GM12878 (cell line): ENCODE results near the gene C10orf90. TPM values are rescaled to one million over a fixed set of nuclear protein-coding genes. Genes with fewer than 3 reads are reported as not detected.

Source experiments
- ATAC-seq: fragments of 200-7000 bp; cut with Tn5 transposase; 3 replicates; pipeline ENCODE4 v1.9.1; 2020; ENCODE audit warnings: mild to moderate bottlenecking, moderate library complexity
- BruUV-seq: library from RNA; stranded (reverse); fragments of 400-500 nt; replicated peaks from 2 replicates; lab custom pipeline; 2021; lab: Mats Ljungman, UMichigan
- CTCF ChIA-PET: fragments of 300-600 bp; sonication (Branson Sonifier 250); formaldehyde crosslinking; extraction: SDS; loops from one replicate; lab custom pipeline; 2021; ENCODE audit warnings: inconsistent platforms; lab: Yijun Ruan, JAX
- POLR2A ChIA-PET: fragments of 350-600 bp; formaldehyde crosslinking; extraction: SDS; loops from one replicate; lab custom pipeline; 2021; ENCODE audit warnings: inconsistent platforms; lab: Charles Lee
- RAD21 ChIA-PET: fragments of 300-600 bp; sonication (Branson Sonifier 250); formaldehyde crosslinking; loops from one replicate; lab custom pipeline; 2023; ENCODE audit warnings: antibody characterized with exemption; ENCODE audit not compliant: unreplicated experiment; lab: Charles Lee
- SMC1A ChIA-PET: fragments of 300-600 bp; sonication (Branson Sonifier 250); formaldehyde crosslinking; loops from one replicate; lab custom pipeline; 2023; ENCODE audit not compliant: unreplicated experiment, uncharacterized antibody; lab: Charles Lee
- DNase-seq: peaks from one replicate; pipeline ENCODE4 v3.0.0-alpha.2; 2011; ENCODE audit warnings: low read depth, low spot score
- FAIRE-seq: peaks from 3 replicates; lab custom pipeline; 2011; peaks lifted over from hg19 to GRCh38; lab: Jason Lieb, UNC
- H2AFZ ChIP-seq: 2 replicates; pipeline ENCODE4 v1.6.0; 2011; ENCODE audit warnings: low read depth, low read length, control low read depth; ENCODE audit not compliant: control insufficient read depth
- H3K27ac ChIP-seq: 2 replicates; pipeline ENCODE4 v1.5.1; 2011; ENCODE audit warnings: control low read depth; ENCODE audit not compliant: control insufficient read depth, insufficient read depth
- H3K27me3 ChIP-seq, 2 experiments: replicated peaks in 1 of 2; 2 replicates each; pipeline versions ENCODE4 v1.6.0 to v1.6.1; 2011; ENCODE audit warnings: low read length in 1 of 2; ENCODE audit not compliant: control insufficient read depth in 2 of 2, insufficient read depth in 2 of 2
- H3K36me3 ChIP-seq, 2 experiments: 2 replicates each; pipeline ENCODE4 v1.5.1; 2011; ENCODE audit warnings: low read length in 1 of 2; ENCODE audit not compliant: control insufficient read depth in 2 of 2, insufficient read depth in 2 of 2
- H3K4me1 ChIP-seq: 2 replicates; pipeline ENCODE4 v1.6.1; 2011; ENCODE audit warnings: mild to moderate bottlenecking, low read length, moderate library complexity, mixed read lengths; ENCODE audit not compliant: control insufficient read depth, insufficient read depth
- H3K4me2 ChIP-seq: 2 replicates; pipeline ENCODE4 v1.6.0; 2011; ENCODE audit warnings: control low read depth; ENCODE audit not compliant: control insufficient read depth, insufficient read depth
- H3K4me3 ChIP-seq: fragments of 200-600 bp; sonication (generic); 2 replicates; pipeline ENCODE4 v1.5.1; 2016
- H3K79me2 ChIP-seq: 2 replicates; pipeline ENCODE4 v1.6.0; 2011; ENCODE audit warnings: low read length; ENCODE audit not compliant: control insufficient read depth, insufficient read depth
- H3K9ac ChIP-seq: 2 replicates; pipeline ENCODE4 v1.8.0; 2011; ENCODE audit warnings: low read length, control low read depth, mixed read lengths; ENCODE audit not compliant: control insufficient read depth, insufficient read depth
- H3K9me3 ChIP-seq: replicated peaks from 3 replicates; pipeline ENCODE4 v1.5.1; 2011; ENCODE audit warnings: mild to moderate bottlenecking, low read length; ENCODE audit not compliant: control insufficient read depth, insufficient read depth
- H4K20me1 ChIP-seq: 2 replicates; pipeline ENCODE4 v1.6.0; 2011; ENCODE audit not compliant: control insufficient read depth, insufficient read depth
- BCL11A ChIP-seq: IDR thresholded peaks from 2 replicates; pipeline ENCODE4 v1.6.1; 2011; ENCODE audit warnings: low read depth, low read length
- BMI1 ChIP-seq: fragments of 450-650 bp; IDR thresholded peaks from 2 replicates; pipeline ENCODE4 v1.6.1; 2016; ENCODE audit warnings: mild to moderate bottlenecking, moderate library complexity, borderline replicate concordance
- EZH2 ChIP-seq: IDR thresholded peaks from 2 replicates; pipeline ENCODE4 v1.6.1; 2012; ENCODE audit warnings: low read depth, mild to moderate bottlenecking, control low read depth, inconsistent platforms, low read length, borderline replicate concordance; ENCODE audit not compliant: control insufficient read depth
- MLLT1 ChIP-seq: fragments of 450-650 bp; IDR thresholded peaks from 2 replicates; pipeline ENCODE4 v1.6.1; 2016; ENCODE audit warnings: mild to moderate bottlenecking
- NR2F1 ChIP-seq: fragments of 450-650 bp; conservative IDR thresholded peaks from 2 replicates; pipeline ENCODE4 v1.6.1; 2017; ENCODE audit warnings: mild to moderate bottlenecking
- NRF1 ChIP-seq: conservative IDR thresholded peaks from 2 replicates; pipeline ENCODE4 v1.6.1; 2011; ENCODE audit warnings: mild to moderate bottlenecking, low read depth, low read length, improper control_type of control experiment
- POLR2AphosphoS2 ChIP-seq: IDR thresholded peaks from 2 replicates; pipeline ENCODE4 v1.6.1; 2011; ENCODE audit warnings: low read depth, mild to moderate bottlenecking, low read length, improper control_type of control experiment, moderate library complexity
- PRDM15 ChIP-seq: fragments of 450-650 bp; formaldehyde crosslinking; IDR thresholded peaks from 2 replicates; pipeline ENCODE4 v1.4.0; 2020; ENCODE audit warnings: mild to moderate bottlenecking, moderate library complexity
- RELB ChIP-seq: fragments of 450-650 bp; IDR thresholded peaks from 2 replicates; pipeline ENCODE4 v1.6.1; 2017; ENCODE audit warnings: low read depth, mild to moderate bottlenecking, moderate library complexity
- SPI1 ChIP-seq: IDR thresholded peaks from 2 replicates; pipeline ENCODE4 v1.6.1; 2011; ENCODE audit warnings: low read depth, mild to moderate bottlenecking, low read length, moderate library complexity, borderline replicate concordance; ENCODE audit not compliant: insufficient read depth
- TAF1 ChIP-seq: IDR thresholded peaks from 2 replicates; pipeline ENCODE4 v1.6.1; 2011; ENCODE audit warnings: mild to moderate bottlenecking, low read depth, low read length, borderline replicate concordance
- YBX1 ChIP-seq: fragments of 450-650 bp; IDR thresholded peaks from 2 replicates; pipeline ENCODE4 v1.6.1; 2016; ENCODE audit warnings: antibody characterized with exemption
- WGBS: methylation state at CpG from one replicate; pipeline ENCODE4 v1.1.6; 2016; ENCODE audit warnings: low lambda C conversion rate; ENCODE audit not compliant: insufficient replicate concordance, insufficient coverage; ENCODE audit errors: missing lambda C conversion rate; 5-methylcytosine and 5-hydroxymethylcytosine counted together
- in situ Hi-C: fragments of 300-500 bp; cut with MboI; formaldehyde crosslinking; loops from 9 replicates; pipeline ENCODE4 v1.14.3; 2018; ENCODE audit warnings: mixed read lengths
- intact Hi-C: fragments of 100-400 bp; cut with micrococcal nuclease; formaldehyde crosslinking; loops from one replicate; pipeline ENCODE4 v1.14.2; 2022; ENCODE audit not compliant: unreplicated experiment
- polyA plus RNA-seq, 11 experiments: library from polyadenylated mRNA; depleted of rRNA in 4 of 11; unstranded in 6 of 11; stranded (reverse) in 5 of 11; fragments of >200 nt; fragmentation: Nextera tagmentation in 4 of 11; fragmentation: Illumina TruSeq in 1 of 11; extraction: Ambion mirVana in 4 of 11; extraction: Trizol in 1 of 11; gene quantifications; 1 replicate in 1 of 11; 2 replicates in 10 of 11; pipeline versions ENCODE4 v1.2.1 to v1.2.3, GENCODE V29; 2011 to 2016; ENCODE audit warnings: inconsistent platforms in 2 of 11, missing spikeins in 2 of 11, low read depth in 1 of 11
- total RNA-seq, 4 experiments: library from RNA; depleted of rRNA in 3 of 4; stranded (reverse); fragments of >200 nt in 3 of 4; fragmentation: Illumina TruSeq in 1 of 4; extraction: Trizol in 1 of 4; gene quantifications; 2 replicates each; pipeline versions ENCODE4 v1.2.1 to v1.2.3, GENCODE V29; 2013 to 2021
- TF ChIP-seq, protein P1 (sequence below): fragments of 450-650 bp; IDR thresholded peaks from 2 replicates; pipeline ENCODE4 v1.6.1; 2018; ENCODE audit warnings: mild to moderate bottlenecking, low read depth, moderate library complexity; ENCODE audit not compliant: partially characterized antibody

C10orf90 gene
- total and polyA plus RNA-seq, 10 of the 15 experiments (the other 5 are each of a cell fraction or from before 2014, with no cell fraction given), result 0.04 TPM; not detected in 9

DNA sequence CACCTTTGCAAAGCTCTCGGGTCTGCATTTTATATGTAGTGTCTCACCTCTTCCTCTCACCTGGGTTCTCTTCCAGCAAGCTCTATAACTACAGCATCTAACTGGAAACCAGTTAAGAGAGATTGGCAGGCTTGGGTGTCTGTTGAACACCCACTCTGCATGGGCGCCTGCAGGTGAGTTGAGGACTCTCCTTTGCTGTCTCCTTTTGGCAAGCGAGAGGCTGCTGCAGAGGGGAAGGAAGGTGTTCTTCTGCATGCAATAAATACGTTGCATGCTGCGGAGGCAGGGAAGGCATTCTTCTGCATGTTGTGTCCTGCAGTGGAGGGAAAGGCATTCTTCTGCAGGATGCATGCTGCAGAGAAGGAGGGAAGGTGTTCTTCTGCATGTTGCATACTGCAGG, 200.8 kb downstream of the C10orf90 start:
- Histone ChIP-seq H2AFZ (no peak overlapping the region), H3K9me3 (no peaks in the 10 kb centered on the region), H3K4me2 (no peak overlapping the region), H4K20me1 (no peaks in the 10 kb centered on the region), H3K9ac (no peak overlapping the region), H3K4me1 (no peaks in the 10 kb centered on the region), H3K36me3 (no peaks in the 10 kb centered on the region), H3K27me3 (no peaks in the 10 kb centered on the region), H3K27ac (no peak overlapping the region), H3K4me3 (no peak overlapping the region), H3K79me2 (no peaks in the 10 kb centered on the region)
- ChIA-PET CTCF (no interaction called here), RAD21 (no interaction called here), SMC1A (no interaction called here), POLR2A (no interaction called here)
- intact Hi-C loops (no loop called here), in situ Hi-C loops (no loop called here)
- ATAC-seq (no peak), DNase-seq (no peak), FAIRE-seq (no peak)
- WGBS, result 8% methylated on average over 5 of the region's 5 CpGs
- no TSS peak for BruUV-seq
- TF ChIP-seq SPI1, result no peak
- no peak for TF ChIP-seq EZH2
- TF ChIP-seq RELB, result no peak
- no peak for TF ChIP-seq NRF1
- no peak for TF ChIP-seq YBX1
- no peak for TF ChIP-seq POLR2AphosphoS2
- TF ChIP-seq, protein P1, sequence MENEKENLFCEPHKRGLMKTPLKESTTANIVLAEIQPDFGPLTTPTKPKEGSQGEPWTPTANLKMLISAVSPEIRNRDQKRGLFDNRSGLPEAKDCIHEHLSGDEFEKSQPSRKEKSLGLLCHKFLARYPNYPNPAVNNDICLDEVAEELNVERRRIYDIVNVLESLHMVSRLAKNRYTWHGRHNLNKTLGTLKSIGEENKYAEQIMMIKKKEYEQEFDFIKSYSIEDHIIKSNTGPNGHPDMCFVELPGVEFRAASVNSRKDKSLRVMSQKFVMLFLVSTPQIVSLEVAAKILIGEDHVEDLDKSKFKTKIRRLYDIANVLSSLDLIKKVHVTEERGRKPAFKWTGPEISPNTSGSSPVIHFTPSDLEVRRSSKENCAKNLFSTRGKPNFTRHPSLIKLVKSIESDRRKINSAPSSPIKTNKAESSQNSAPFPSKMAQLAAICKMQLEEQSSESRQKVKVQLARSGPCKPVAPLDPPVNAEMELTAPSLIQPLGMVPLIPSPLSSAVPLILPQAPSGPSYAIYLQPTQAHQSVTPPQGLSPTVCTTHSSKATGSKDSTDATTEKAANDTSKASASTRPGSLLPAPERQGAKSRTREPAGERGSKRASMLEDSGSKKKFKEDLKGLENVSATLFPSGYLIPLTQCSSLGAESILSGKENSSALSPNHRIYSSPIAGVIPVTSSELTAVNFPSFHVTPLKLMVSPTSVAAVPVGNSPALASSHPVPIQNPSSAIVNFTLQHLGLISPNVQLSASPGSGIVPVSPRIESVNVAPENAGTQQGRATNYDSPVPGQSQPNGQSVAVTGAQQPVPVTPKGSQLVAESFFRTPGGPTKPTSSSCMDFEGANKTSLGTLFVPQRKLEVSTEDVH, result no peak
- TF ChIP-seq PRDM15 (CRISPR knock-in tag), result no peak
- TF ChIP-seq BCL11A, result no peak
- no peak for TF ChIP-seq MLLT1
- no peak for TF ChIP-seq NR2F1
- no peak for TF ChIP-seq BMI1
- no peak for TF ChIP-seq TAF1
